GM18520 (cell line): ENCODE results near the gene IPO8.
"Not testable (repeated sequence)": the region's sequence is repeated elsewhere in the genome, so short reads cannot be mapped to it uniquely, and the experiment has no call there.

ENCODE experiments used
- ATAC-seq: cut with Tn5 transposase; IDR thresholded peaks from one replicate; pipeline ENCODE4 v1.9.1; 2021; ENCODE audit not compliant: unreplicated experiment

IPO8 gene

GRCh38 chr12:30610718-30611117 is 85.0 kb downstream of the IPO8 start:
- ATAC-seq, result no peak

DNA sequence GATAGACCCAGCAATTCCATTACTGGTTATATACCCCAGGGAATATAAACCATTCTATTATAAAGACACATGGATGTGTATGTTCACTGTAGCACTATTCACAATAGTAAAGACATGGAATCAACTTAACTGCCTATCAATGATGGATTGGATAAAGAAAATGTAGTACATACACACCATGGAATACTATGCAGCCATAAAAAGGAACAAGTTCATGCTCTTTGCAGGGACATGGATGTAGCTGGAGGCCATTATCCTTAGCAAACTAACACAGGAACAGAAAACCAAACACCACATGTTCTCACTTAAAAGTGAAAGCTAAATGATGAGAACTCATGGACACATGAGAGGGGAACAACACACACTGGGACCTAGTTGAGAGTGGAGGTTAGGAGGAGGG is 85.8 kb downstream of the IPO8 start:
- ATAC-seq, result not testable (repeated sequence)

- ATAC-seq, result not testable (repeated sequence)
These were observed 91.4 kb downstream of the IPO8 start for GRCh38 chr12:30604302-30604701.

- no peak for ATAC-seq
These were observed 92.5 kb downstream of the IPO8 start for GRCh38 chr12:30603129-30603528.

GRCh38 chr12:30602678-30603077 is 93.0 kb downstream of the IPO8 start:
- no peak for ATAC-seq

DNA sequence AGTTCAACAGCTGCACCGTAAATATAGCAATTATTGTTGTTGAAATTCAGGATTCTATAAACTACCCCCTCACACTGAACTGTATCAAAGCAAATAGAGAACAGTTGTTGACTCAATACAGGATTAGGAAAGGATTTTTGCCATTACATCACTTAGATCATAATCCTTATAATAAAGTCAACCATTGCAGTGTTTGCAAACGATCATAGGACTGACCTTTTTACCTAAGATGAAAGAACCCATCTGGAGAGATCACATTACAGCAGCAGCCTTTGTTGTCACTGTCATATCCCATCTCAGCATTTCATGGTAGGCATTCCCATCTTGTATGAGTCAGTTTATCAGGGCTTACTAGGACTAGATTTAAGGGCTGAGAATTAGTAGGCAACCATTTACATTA is 96.1 kb downstream of the IPO8 start:
- ATAC-seq, result no peak

DNA sequence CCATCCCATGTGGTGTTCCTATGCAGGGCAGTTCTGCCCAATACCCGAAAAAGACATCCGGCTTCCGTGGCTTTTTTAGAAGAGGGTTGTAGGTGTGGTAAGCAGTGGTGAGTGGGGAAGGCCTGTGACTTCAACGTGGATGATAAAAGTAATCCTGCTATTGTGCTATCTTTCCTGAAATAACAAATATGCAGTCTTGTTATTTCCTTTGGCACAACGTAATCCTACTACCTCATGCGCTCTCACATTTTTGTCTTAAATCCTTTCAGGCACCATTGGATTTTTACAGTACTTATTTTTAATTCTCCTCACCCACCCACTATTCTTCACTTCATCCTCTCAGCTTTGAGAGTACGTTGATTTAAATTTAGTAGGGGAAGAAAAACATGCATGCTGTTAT is 96.8 kb downstream of the IPO8 start:
- ATAC-seq, result no peak

DNA sequence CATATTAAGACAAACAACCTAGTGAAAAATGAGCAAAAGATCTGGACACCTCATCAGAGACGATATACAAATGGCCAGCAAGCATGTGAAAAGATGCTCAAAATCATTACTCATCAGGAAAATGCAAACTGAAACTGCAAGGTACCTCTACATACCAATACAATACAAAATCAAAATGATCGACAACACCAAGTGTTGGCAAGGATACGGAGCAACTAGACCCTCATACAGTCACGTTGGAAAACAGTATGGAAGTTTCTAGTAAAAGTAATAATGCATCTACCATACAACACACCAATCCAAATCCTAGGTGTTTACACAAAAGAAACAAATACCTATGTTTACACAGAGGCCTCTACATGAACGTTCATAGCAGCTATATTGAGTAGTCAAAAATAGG is 99.9 kb downstream of the IPO8 start:
- no peak for ATAC-seq

- ATAC-seq, result no peak
These were observed 101.2 kb downstream of the IPO8 start for GRCh38 chr12:30594509-30594908.

- ATAC-seq, result not testable (repeated sequence)
These were observed 107.1 kb downstream of the IPO8 start for GRCh38 chr12:30588572-30588971.

DNA sequence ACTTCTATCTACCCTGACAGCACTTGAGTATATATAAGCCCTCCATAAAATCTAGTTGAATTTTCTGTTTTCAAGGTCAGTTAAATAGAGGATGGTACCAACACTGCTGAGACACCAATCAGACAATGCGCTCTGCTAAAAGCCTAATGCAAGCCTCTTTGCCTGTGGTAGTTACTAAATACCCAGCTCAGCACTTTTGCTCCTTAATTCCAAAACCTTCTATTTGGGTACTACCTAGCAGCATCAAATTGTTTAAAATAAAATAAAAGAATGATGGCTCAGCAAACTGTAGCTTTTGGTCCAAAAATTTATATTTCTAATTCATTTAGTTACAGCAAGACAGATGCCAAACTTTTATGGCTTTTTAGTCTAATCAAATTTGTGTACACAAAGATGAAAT is 107.9 kb downstream of the IPO8 start:
- no peak for ATAC-seq

GRCh38 chr12:30585877-30586276 is 109.8 kb downstream of the IPO8 start:
- ATAC-seq, result no peak

- ATAC-seq, result no peak
These were observed 112.7 kb downstream of the IPO8 start for GRCh38 chr12:30582943-30583342.

DNA sequence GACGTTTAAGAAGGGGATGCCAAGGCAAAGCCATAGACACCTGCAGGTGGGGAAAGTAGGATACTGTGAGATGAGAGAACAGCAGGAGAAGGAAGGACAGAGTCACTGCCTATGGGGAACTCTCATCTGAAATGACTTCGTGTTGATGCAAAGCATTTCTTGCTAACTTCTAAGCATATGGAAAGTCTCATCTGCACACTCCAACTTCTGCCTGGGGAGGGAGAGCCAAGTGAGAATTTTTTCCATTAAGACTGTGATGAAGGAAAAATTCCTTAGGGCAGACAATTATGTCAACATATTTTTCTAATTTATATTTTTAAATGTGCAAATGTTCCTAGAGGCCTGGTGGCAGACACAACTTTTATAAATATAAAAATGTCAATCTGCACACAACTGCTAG is 115.3 kb downstream of the IPO8 start:
- ATAC-seq, result no peak
